Tibial nerve (tissue), 4 donors: Measurements from ENCODE around the gene FRMD4A.

Source experiments
- CTCF ChIP-seq, 5 experiments: fragments of 200-600 bp in 3 of 5; fragments of 450-650 bp in 2 of 5; sonication (generic) in 3 of 5; IDR thresholded peaks; one replicate each; pipeline ENCODE4 v1.5.1; 2016 to 2019; ENCODE audit warnings: antibody characterized with exemption in 5 of 5, mild to moderate bottlenecking in 3 of 5, moderate library complexity in 2 of 5
- EP300 ChIP-seq, 2 donors: sonication (generic); formaldehyde crosslinking; IDR thresholded peaks; one replicate each; pipeline ENCODE4 v1.6.1; 2017; ENCODE audit warnings: antibody characterized with exemption in 2 of 2, mild to moderate bottlenecking in 1 of 2
- POLR2A ChIP-seq, 2 donors: fragments of 450-650 bp; IDR thresholded peaks; one replicate each; pipeline ENCODE4 v1.6.1; 2017; ENCODE audit warnings: antibody characterized with exemption in 2 of 2, mild to moderate bottlenecking in 2 of 2, moderate library complexity in 2 of 2

GRCh38 chr10:14278533-14278932 lies 52.2 kb downstream of the FRMD4A start:
- TF ChIP-seq POLR2A (IDR thresholded peaks at IDR 0.05) (no peak), CTCF (IDR thresholded peaks at IDR 0.05) (no peak), EP300 (IDR thresholded peaks at IDR 0.05) (no peak)
